GM12873 (cell line): ENCODE results near the gene MED27.

ENCODE experiments used
- CTCF ChIP-seq: IDR thresholded peaks from 2 replicates; pipeline ENCODE4 v1.5.1; 2012; ENCODE audit warnings: low read depth, mild to moderate bottlenecking, moderate library complexity, low read length, control low read depth; ENCODE audit not compliant: insufficient read depth; ENCODE audit errors: missing control alignments

Gene MED27

GRCh38 chr9:131926360-131926922, 153.2 kb downstream of the MED27 start:
- TF ChIP-seq CTCF: no peak

- no peak for TF ChIP-seq CTCF
Measured at GRCh38 chr9:131925677-131926177, 153.9 kb downstream of the MED27 start.

- no peak for TF ChIP-seq CTCF
Measured at GRCh38 chr9:131923766-131924165, 155.9 kb downstream of the MED27 start.

GRCh38 chr9:131923132-131923671, 156.5 kb downstream of the MED27 start:
- TF ChIP-seq CTCF: no peak

- no peak for TF ChIP-seq CTCF
Measured at GRCh38 chr9:131919216-131919615, 160.5 kb downstream of the MED27 start.

GRCh38 chr9:131918481-131918880, 161.2 kb downstream of the MED27 start:
- no peak for TF ChIP-seq CTCF

GRCh38 chr9:131917009-131917408, 162.7 kb downstream of the MED27 start:
- no peak for TF ChIP-seq CTCF
